Stomach (tissue), 4 donors: ENCODE data around the gene CXCL6.

ENCODE experiments used
- POLR2A ChIP-seq, 4 donors: fragments of 450-650 bp; IDR thresholded peaks; one replicate each; pipeline ENCODE4 v1.6.1; 2016; ENCODE audit warnings: antibody characterized with exemption in 4 of 4, control low read depth in 2 of 4, mild to moderate bottlenecking in 1 of 4, moderate library complexity in 1 of 4
- POLR2AphosphoS5 ChIP-seq, 3 donors: sonication (generic); formaldehyde crosslinking; IDR thresholded peaks; one replicate each; pipeline ENCODE4 v1.6.1; 2016; ENCODE audit warnings: antibody characterized with exemption in 3 of 3
- TF ChIP-seq, protein P1 (sequence below), 7 experiments: fragments of 450-650 bp in 4 of 7; fragments of 200-600 bp in 3 of 7; sonication (generic) in 3 of 7; IDR thresholded peaks; one replicate each; pipeline ENCODE4 v1.5.1; 2016 to 2019; ENCODE audit warnings: antibody characterized with exemption in 7 of 7, control low read depth in 2 of 7, mild to moderate bottlenecking in 1 of 7

GRCh38 chr4:73842696-73843095, 6.2 kb downstream of the CXCL6 start:
- TF ChIP-seq, protein P1, sequence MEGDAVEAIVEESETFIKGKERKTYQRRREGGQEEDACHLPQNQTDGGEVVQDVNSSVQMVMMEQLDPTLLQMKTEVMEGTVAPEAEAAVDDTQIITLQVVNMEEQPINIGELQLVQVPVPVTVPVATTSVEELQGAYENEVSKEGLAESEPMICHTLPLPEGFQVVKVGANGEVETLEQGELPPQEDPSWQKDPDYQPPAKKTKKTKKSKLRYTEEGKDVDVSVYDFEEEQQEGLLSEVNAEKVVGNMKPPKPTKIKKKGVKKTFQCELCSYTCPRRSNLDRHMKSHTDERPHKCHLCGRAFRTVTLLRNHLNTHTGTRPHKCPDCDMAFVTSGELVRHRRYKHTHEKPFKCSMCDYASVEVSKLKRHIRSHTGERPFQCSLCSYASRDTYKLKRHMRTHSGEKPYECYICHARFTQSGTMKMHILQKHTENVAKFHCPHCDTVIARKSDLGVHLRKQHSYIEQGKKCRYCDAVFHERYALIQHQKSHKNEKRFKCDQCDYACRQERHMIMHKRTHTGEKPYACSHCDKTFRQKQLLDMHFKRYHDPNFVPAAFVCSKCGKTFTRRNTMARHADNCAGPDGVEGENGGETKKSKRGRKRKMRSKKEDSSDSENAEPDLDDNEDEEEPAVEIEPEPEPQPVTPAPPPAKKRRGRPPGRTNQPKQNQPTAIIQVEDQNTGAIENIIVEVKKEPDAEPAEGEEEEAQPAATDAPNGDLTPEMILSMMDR (IDR thresholded peaks at IDR 0.05): no peak
- TF ChIP-seq POLR2A (IDR thresholded peaks at IDR 0.05) (no peak), POLR2AphosphoS5 (IDR thresholded peaks at IDR 0.05) (no peak)
